NCI-H1694 treated with DMSO at 0.1 percent for 48 hours (cell line): ENCODE results near the gene MMUT.
"Not testable (repeated sequence)": the region's sequence is repeated elsewhere in the genome, so short reads cannot be mapped to it uniquely, and the experiment has no call there.

Experiments used
- DNase-seq: peaks from one replicate; lab custom pipeline; 2025; lab: John Stamatoyannopoulos, UW

MMUT gene

GRCh38 chr6:49423817-49424216, 39.2 kb downstream of the MMUT start:
- no peak for DNase-seq

GRCh38 chr6:49416195-49416594, 46.9 kb downstream of the MMUT start:
- DNase-seq = no peak

GRCh38 chr6:49415358-49415757, 47.7 kb downstream of the MMUT start:
- DNase-seq = no peak

GRCh38 chr6:49410564-49410963, 52.5 kb downstream of the MMUT start:
- no peak for DNase-seq

GRCh38 chr6:49409951-49410542, 53.0 kb downstream of the MMUT start:
- DNase-seq = peak; percentile 48

- DNase-seq = no peak
Measured at GRCh38 chr6:49406250-49406970, 56.6 kb downstream of the MMUT start.

GRCh38 chr6:49401063-49401462, 62.0 kb downstream of the MMUT start:
- no peak for DNase-seq

- not testable (repeated sequence) for DNase-seq
Measured at GRCh38 chr6:49386667-49387508, 76.2 kb downstream of the MMUT start.

- no peak for DNase-seq
Measured at GRCh38 chr6:49384904-49385303, 78.1 kb downstream of the MMUT start.
